Measurements from ENCODE around the gene PRLHR.

The PRLHR gene

DNA sequence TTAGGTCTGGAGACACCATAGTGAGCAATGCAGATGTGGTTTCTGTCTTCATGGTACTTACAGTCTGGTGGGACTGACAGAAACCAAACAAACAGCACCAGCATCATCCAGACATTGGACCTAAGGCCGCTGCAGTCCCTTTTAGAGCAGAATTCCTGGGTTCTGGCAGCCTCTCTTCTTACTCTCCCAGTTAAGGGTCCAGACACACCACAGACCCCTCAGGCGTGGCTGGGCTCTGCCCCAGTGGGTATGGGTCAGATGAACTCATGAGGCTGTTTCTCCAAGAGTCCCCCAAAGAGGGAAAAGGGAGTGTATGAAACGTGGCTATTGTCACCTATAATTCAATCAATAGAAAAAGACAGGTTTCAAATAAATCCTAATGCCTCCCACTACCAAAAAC is 31.3 kb downstream of the PRLHR start:
- TF ChIP-seq EP300 (IDR thresholded peaks at IDR 0.05; ENCODE audit: borderline replicate concordance) (no peak), RAD21 (IDR thresholded peaks at IDR 0.05; ENCODE audit: low read depth) (no peak), CREB1 (IDR thresholded peaks at IDR 0.05; ENCODE audit: low read depth) (no peak), REST (IDR thresholded peaks at IDR 0.05; ENCODE audit: low read depth) (no peak), EGR1 (IDR thresholded peaks at IDR 0.05) (no peak), ZBTB7A (IDR thresholded peaks at IDR 0.05; ENCODE audit: low read depth) (no peak), YY1 (IDR thresholded peaks at IDR 0.05; ENCODE audit: low read depth) (no peak), TAF1 (IDR thresholded peaks at IDR 0.05; ENCODE audit: low read depth) (no peak), NFIC (IDR thresholded peaks at IDR 0.05) (no peak), FOXM1 (IDR thresholded peaks at IDR 0.05; ENCODE audit: borderline replicate concordance, low read depth) (no peak), CEBPB (IDR thresholded peaks at IDR 0.05) (no peak), TCF12 (IDR thresholded peaks at IDR 0.05; ENCODE audit: low read depth) (no peak), TEAD4 (IDR thresholded peaks at IDR 0.05) (no peak)
- TF ChIP-seq, protein P1, sequence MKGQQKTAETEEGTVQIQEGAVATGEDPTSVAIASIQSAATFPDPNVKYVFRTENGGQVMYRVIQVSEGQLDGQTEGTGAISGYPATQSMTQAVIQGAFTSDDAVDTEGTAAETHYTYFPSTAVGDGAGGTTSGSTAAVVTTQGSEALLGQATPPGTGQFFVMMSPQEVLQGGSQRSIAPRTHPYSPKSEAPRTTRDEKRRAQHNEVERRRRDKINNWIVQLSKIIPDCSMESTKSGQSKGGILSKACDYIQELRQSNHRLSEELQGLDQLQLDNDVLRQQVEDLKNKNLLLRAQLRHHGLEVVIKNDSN (IDR thresholded peaks at IDR 0.05) = no peak
- TF ChIP-seq, protein P2, sequence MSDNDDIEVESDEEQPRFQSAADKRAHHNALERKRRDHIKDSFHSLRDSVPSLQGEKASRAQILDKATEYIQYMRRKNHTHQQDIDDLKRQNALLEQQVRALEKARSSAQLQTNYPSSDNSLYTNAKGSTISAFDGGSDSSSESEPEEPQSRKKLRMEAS (IDR thresholded peaks at IDR 0.05) = no peak

- no peak for TF ChIP-seq NFIC (IDR thresholded peaks at IDR 0.05)
- TF ChIP-seq, protein P2 (IDR thresholded peaks at IDR 0.05) = no peak
- no peak for TF ChIP-seq EGR1 (IDR thresholded peaks at IDR 0.05)
- TF ChIP-seq FOXM1 (IDR thresholded peaks at IDR 0.05; ENCODE audit: borderline replicate concordance, low read depth) = no peak
- no peak for TF ChIP-seq REST (IDR thresholded peaks at IDR 0.05; ENCODE audit: low read depth)
- TF ChIP-seq RAD21 (IDR thresholded peaks at IDR 0.05; ENCODE audit: low read depth) = no peak
- TF ChIP-seq CREB1 (IDR thresholded peaks at IDR 0.05; ENCODE audit: low read depth) = no peak
These were observed 32.0 kb downstream of the PRLHR start for GRCh38 chr10:118563373-118563890.

DNA sequence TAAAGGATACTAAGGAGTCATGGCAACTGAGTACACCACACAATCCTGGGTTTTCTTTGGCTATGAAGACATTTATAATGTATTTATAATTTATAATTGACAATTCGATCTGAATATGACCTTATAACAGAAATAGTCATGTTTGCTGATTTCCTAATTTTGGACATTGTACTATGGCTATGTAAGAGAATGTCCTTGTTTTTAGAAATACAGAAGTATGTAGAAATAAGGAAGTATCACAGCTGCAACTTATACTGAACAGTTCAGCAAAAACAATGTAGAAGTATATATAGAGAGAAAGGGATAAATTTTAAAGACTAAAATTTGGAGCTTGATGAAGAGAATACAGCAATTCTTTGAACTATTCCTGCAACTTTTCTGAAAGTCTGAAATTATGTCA is 32.6 kb downstream of the PRLHR start:
- no peak for TF ChIP-seq EGR1 (IDR thresholded peaks at IDR 0.05)
- TF ChIP-seq ZBTB7A (IDR thresholded peaks at IDR 0.05; ENCODE audit: low read depth) = no peak
- no peak for TF ChIP-seq EP300 (IDR thresholded peaks at IDR 0.05; ENCODE audit: borderline replicate concordance)
- TF ChIP-seq FOXM1 (IDR thresholded peaks at IDR 0.05; ENCODE audit: borderline replicate concordance, low read depth) = no peak
- no peak for TF ChIP-seq NFIC (IDR thresholded peaks at IDR 0.05)
- no peak for TF ChIP-seq YY1 (IDR thresholded peaks at IDR 0.05; ENCODE audit: low read depth)
- no peak for TF ChIP-seq TEAD4 (IDR thresholded peaks at IDR 0.05)
- TF ChIP-seq RAD21 (IDR thresholded peaks at IDR 0.05; ENCODE audit: low read depth) = no peak
- no peak for TF ChIP-seq CEBPB (IDR thresholded peaks at IDR 0.05)
- no peak for TF ChIP-seq REST (IDR thresholded peaks at IDR 0.05; ENCODE audit: low read depth)
- TF ChIP-seq, protein P1 (IDR thresholded peaks at IDR 0.05) = no peak
- TF ChIP-seq TCF12 (IDR thresholded peaks at IDR 0.05; ENCODE audit: low read depth) = no peak

DNA sequence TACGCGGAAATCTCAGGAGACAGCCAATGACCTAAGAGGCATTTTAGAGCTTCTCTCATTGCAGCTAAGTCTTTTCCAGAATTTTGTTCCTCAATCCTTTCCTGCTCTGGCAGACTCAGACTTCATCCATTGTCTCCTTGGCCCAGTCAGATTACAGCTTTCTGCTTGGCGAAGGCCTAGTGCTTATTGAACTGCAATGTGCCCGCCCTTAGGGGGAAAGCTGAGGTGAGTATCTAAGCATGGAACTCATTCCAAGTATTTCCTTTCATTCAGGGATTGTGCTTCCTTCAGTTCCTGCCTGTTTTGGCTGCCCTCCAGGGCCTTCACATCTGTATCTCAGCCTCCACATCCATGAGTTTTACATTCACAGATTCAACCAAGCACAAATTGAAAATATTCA is 37.5 kb downstream of the PRLHR start:
- TF ChIP-seq, protein P2 (IDR thresholded peaks at IDR 0.05) = no peak
- TF ChIP-seq NFIC (IDR thresholded peaks at IDR 0.05) (no peak), ZBTB7A (IDR thresholded peaks at IDR 0.05; ENCODE audit: low read depth) (no peak), CREB1 (IDR thresholded peaks at IDR 0.05; ENCODE audit: low read depth) (no peak), RAD21 (IDR thresholded peaks at IDR 0.05; ENCODE audit: low read depth) (no peak), TAF1 (IDR thresholded peaks at IDR 0.05; ENCODE audit: low read depth) (no peak), FOXM1 (IDR thresholded peaks at IDR 0.05; ENCODE audit: borderline replicate concordance, low read depth) (no peak), TCF12 (IDR thresholded peaks at IDR 0.05; ENCODE audit: low read depth) (no peak), EGR1 (IDR thresholded peaks at IDR 0.05) (no peak), YY1 (IDR thresholded peaks at IDR 0.05; ENCODE audit: low read depth) (no peak), EP300 (IDR thresholded peaks at IDR 0.05; ENCODE audit: borderline replicate concordance) (no peak), CEBPB (IDR thresholded peaks at IDR 0.05) (no peak)
- TF ChIP-seq, protein P1 (IDR thresholded peaks at IDR 0.05) = no peak

Measured in Ishikawa (cell line).